A673 (cell line): Measurements from ENCODE around the gene P4HA2. TPM values are rescaled to one million over a fixed set of nuclear protein-coding genes. Genes with fewer than 3 reads are reported as not detected.

Experiments used
- BruUV-seq: library from RNA; stranded (reverse); fragments of 400-500 nt; replicated peaks from 2 replicates; lab custom pipeline; 2021; lab: Mats Ljungman, UMichigan
- CTCF ChIA-PET: fragments of 300-600 bp; sonication (Branson Sonifier 250); formaldehyde crosslinking; loops from one replicate; lab custom pipeline; 2022; ENCODE audit warnings: antibody characterized with exemption; lab: Charles Lee
- POLR2A ChIA-PET: fragments of 300-600 bp; sonication (Branson Sonifier 250); formaldehyde crosslinking; loops from one replicate; lab custom pipeline; 2022; ENCODE audit warnings: antibody characterized with exemption; ENCODE audit not compliant: low non-redundant PET; lab: Charles Lee
- DNase-seq: peaks from one replicate; pipeline ENCODE4 v3.0.0-alpha.2; 2015; ENCODE audit warnings: low spot score
- H3K27ac ChIP-seq: fragments of 200-600 bp; sonication (generic); 2 replicates; pipeline ENCODE4 v1.5.1; 2016; ENCODE audit warnings: mixed run types, low read depth, mild to moderate bottlenecking, mixed read lengths, antibody characterized with exemption, low read length; ENCODE audit not compliant: poor library complexity, severe bottlenecking
- H3K27me3 ChIP-seq: fragments of 200-600 bp; sonication (generic); replicated peaks from 2 replicates; pipeline ENCODE4 v1.6.1; 2017; ENCODE audit warnings: mixed run types, low read depth, mild to moderate bottlenecking, mixed read lengths, antibody characterized with exemption, low read length; ENCODE audit not compliant: insufficient read depth, poor library complexity
- H3K36me3 ChIP-seq: fragments of 200-600 bp; sonication (generic); 2 replicates; pipeline ENCODE4 v1.6.1; 2016; ENCODE audit warnings: mixed run types, mild to moderate bottlenecking, mixed read lengths, antibody characterized with exemption, low read length; ENCODE audit not compliant: insufficient read depth, poor library complexity, severe bottlenecking
- H3K4me1 ChIP-seq: fragments of 200-600 bp; sonication (generic); 2 replicates; pipeline ENCODE4 v1.6.1; 2017; ENCODE audit warnings: mixed run types, mild to moderate bottlenecking, mixed read lengths, antibody characterized with exemption, low read length; ENCODE audit not compliant: insufficient read depth, poor library complexity, severe bottlenecking
- H3K4me3 ChIP-seq: fragments of 200-600 bp; sonication (generic); 2 replicates; pipeline ENCODE4 v1.5.1; 2016; ENCODE audit warnings: low read depth, mixed run types, mild to moderate bottlenecking, mixed read lengths, low read length; ENCODE audit not compliant: poor library complexity, severe bottlenecking
- H3K9me3 ChIP-seq: fragments of 200-600 bp; sonication (generic); 2 replicates; pipeline ENCODE4 v1.6.1; 2016; ENCODE audit warnings: mixed run types, low read depth, mild to moderate bottlenecking, mixed read lengths, antibody characterized with exemption, low read length; ENCODE audit not compliant: poor library complexity, severe bottlenecking
- CTCF ChIP-seq: fragments of 300-800, 200-600 bp; sonication (generic); conservative IDR thresholded peaks from 2 replicates; pipeline ENCODE4 v1.5.1; 2017; ENCODE audit warnings: low read depth, mild to moderate bottlenecking, antibody characterized with exemption, low read length, moderate library complexity, mixed read lengths
- EZH2 ChIP-seq: fragments of 200-600 bp; sonication (generic); IDR thresholded peaks from 2 replicates; pipeline ENCODE4 v1.6.1; 2017; ENCODE audit warnings: borderline replicate concordance, low read depth, mild to moderate bottlenecking, mixed read lengths, antibody characterized with exemption, low read length; ENCODE audit not compliant: poor library complexity, severe bottlenecking
- intact Hi-C: fragments of 100-400 bp; cut with micrococcal nuclease; formaldehyde crosslinking; loops from one replicate; pipeline ENCODE4 v1.10.0; 2022; ENCODE audit not compliant: unreplicated experiment
- total RNA-seq: library from RNA; stranded (reverse); gene quantifications from 2 replicates; pipeline ENCODE4 v1.2.3, GENCODE V29; 2021

Gene P4HA2
- total RNA-seq, 1 experiment from 2014 or later, result 2.8 TPM

DNA sequence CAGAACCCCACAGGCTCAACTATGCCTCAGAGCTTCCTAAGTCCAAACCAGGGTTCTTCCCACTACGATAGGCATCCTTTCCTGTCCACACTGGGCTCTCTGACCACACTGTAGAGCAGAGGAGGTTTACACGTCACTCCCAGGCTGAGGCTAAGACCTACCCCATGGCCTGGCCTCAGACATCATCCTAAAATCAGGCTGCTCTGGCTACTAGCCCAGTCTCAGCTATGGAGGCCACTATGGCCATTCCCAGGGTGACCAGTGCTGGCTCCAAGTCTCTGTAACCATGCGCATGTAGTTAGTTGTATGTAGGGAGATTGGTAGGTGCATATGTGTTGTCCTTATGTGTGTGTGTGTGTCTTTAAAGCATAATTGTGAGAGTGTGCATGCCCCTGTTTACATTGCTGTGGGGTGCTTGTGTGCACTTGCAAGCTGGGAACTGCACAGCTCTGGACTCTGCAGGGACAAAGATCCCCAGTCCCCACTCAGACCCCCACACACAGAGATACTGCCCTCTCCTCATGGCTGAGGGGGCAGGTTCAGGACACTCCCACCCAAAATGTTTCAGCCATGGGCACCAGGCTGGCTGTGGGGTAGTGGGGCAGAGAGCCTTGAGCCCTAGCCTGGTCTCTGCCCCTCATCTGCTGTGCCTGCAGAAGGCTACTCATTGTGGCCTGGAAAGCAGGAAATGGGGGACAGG is 42.1 kb upstream of the P4HA2 start:
- no TSS peak for BruUV-seq
- intact Hi-C loops, result loop anchor here (5.0 kb wide), 1 partner anchor 98 kb away; the partner anchor contains the start of gene SLC22A5
- H3K27ac ChIP-seq, result no peak overlapping the region
- H3K4me3 ChIP-seq, result no peak overlapping the region
- ChIA-PET CTCF (no interaction called here), POLR2A (no interaction called here)
- TF ChIP-seq CTCF (no peak), EZH2 (no peak)
- H3K36me3 ChIP-seq, result no peaks in the 10 kb centered on the region
- H3K4me1 ChIP-seq, result no peaks in the 10 kb centered on the region
- no peaks in the 10 kb centered on the region for H3K27me3 ChIP-seq
- DNase-seq, result no peak
- no peaks in the 10 kb centered on the region for H3K9me3 ChIP-seq

GRCh38 chr5:132268769-132269551 is 41.3 kb upstream of the P4HA2 start:
- BruUV-seq, result no TSS peak
- DNase-seq, result no peak
- ChIA-PET POLR2A (no interaction called here), CTCF (no interaction called here)
- intact Hi-C loops, result no loop called here
- no peak overlapping the region for H3K27ac ChIP-seq
- H3K4me1 ChIP-seq, result no peaks in the 10 kb centered on the region
- no peaks in the 10 kb centered on the region for H3K36me3 ChIP-seq
- no peaks in the 10 kb centered on the region for H3K27me3 ChIP-seq
- no peak for TF ChIP-seq CTCF
- TF ChIP-seq EZH2, result no peak
- H3K9me3 ChIP-seq, result no peaks in the 10 kb centered on the region
- H3K4me3 ChIP-seq, result no peak overlapping the region

DNA sequence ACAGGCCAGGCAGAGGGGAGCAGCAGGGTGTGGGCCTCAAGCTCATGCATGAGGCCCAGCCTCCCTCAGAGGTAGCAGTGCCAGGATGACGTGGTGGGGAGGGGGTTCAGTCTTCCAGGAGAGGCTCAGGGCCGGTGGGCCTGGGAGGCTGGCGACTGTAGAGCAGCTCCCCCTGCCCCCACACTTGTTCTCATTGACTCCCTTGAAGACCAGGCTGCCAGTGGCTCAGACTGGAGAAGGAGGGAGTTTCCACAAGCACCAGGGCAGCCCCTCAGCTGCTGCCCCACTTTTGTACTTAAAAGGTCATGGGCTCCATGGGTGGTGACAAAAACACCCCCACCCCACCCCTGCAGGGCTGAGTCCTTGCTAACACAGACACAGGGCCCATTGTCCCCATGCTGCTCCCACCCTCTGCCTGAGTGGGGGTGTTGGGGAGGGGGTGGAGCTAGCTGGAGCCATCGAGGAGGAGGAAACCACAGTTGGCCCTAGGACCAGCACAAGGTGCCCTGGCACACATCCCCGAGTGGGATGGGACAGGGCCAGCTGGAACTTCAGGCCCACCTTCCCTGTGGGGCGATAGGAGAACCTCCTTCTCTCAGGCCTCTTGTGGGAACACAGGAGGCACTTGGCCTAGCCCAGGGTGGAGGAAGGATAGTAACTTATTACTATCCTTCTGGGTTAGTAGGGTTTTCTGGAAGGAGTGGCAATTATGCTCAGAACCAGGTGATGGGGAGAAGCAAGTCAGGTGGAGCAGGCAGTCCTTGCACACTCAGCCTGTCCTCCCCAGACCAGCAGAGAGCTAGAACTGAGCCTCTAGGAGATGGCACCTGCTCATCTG is 40.5 kb upstream of the P4HA2 start:
- intact Hi-C loops, result no loop called here
- no TSS peak for BruUV-seq

More for the DNA sequence above, 40.5 kb upstream of the P4HA2 start:
- ChIA-PET CTCF (no interaction called here), POLR2A (no interaction called here)
- no peak overlapping the region for H3K27ac ChIP-seq
- H3K4me1 ChIP-seq, result no peaks in the 10 kb centered on the region
- no peaks in the 10 kb centered on the region for H3K9me3 ChIP-seq
- no peak for DNase-seq
- no peak for TF ChIP-seq CTCF
- no peak for TF ChIP-seq EZH2
- no peak overlapping the region for H3K4me3 ChIP-seq
- no peaks in the 10 kb centered on the region for H3K27me3 ChIP-seq
- no peaks in the 10 kb centered on the region for H3K36me3 ChIP-seq
